M059J (cell line): ENCODE results near the gene PRKCE. TPM values are rescaled to one million over a fixed set of nuclear protein-coding genes. Genes with fewer than 3 reads are reported as not detected.
"Not testable (repeated sequence)": the region's sequence is repeated elsewhere in the genome, so short reads cannot be mapped to it uniquely, and the experiment has no call there.

ENCODE experiments used
- DNase-seq: peaks from one replicate; pipeline ENCODE4 v3.0.0-alpha.2; 2012; ENCODE audit warnings: low read depth
- total RNA-seq: library from RNA; depleted of rRNA; stranded (reverse); fragments of >200 nt; shearing (Covaris generic); gene quantifications from 2 replicates; pipeline ENCODE4 v1.2.3, GENCODE V29; 2014; rRNA removed

The PRKCE gene
- total RNA-seq, 1 experiment from 2014 or later, result 5.9 TPM

DNA sequence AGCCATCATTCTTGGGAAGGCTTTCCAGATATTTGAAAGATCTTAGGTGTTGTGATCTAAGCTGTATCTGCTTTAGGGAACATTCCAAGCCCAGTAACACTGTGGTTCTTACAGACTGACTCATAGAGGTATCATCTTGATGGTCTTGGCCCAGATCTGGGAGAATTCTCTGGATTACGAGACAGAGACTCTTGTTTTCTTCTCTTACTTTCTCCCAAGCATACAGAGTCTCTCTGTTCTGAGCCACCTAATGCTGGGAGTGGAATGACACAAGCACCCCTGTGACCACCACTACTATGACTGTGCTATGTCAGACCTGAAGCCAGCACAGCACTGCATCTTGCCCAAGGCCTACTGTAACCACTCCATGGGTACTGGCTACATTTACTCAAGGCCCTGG lies 564.7 kb downstream of the PRKCE start:
- peak; percentile 64 for DNase-seq

- not testable (repeated sequence) for DNase-seq
Observed at GRCh38 chr2:46223514-46223913, 572.0 kb downstream of the PRKCE start.

GRCh38 chr2:46225150-46225625 lies 573.7 kb downstream of the PRKCE start:
- DNase-seq, result no peak

DNA sequence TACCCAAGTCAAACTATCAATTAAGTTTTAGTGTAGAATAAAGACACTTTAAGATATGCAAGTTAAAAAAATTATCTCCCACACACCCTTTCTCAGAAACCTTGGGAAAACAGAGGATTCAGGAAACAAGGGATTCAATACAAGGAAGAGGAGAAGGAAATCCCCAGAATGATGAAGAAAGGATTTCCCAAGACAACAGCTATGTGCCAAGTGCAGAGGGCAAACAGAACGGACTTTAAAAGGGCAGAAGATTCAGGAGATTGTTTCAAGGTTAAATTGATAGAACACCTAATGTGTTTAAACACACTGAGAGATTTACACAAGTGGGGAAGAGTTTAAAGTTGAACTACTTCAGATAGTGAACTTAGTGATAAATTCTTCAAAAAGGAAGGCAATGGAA lies 574.3 kb downstream of the PRKCE start:
- no peak for DNase-seq

DNA sequence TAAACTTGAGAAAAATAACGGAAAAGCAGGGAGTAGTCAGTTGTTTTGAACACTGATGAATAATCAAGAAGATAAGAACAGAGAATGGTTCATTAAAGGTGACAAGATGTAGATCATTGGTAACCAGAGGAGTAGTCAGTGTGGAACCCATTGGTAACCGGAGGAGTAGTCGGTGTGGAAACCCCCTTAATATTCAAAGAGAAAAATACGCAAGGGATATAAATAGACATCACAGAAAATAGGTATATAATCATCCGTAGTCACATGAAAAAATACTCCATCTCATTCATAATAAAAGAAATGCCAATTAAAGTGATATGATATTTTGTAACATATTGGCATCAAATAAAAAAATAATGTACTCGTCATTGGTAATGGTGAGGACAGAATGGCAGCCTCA lies 575.1 kb downstream of the PRKCE start:
- DNase-seq, result no peak

DNA sequence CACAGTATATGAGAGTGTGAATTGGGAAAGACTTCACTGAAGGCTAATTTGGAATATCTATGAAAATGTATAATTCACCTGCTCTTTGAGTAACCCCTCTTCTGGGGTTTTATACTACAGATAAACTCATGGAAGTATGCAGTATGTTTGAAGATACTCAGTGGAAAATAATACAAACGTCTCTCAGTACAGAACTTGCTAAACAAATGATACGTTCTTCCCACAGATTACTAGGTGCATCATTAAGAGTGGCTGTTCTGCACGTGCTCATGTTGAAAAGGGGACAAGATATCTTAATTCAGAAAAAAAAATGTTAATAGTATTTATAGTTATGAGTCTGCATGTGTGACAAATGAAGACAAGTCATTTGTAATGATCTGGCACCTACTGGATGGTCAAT lies 575.5 kb downstream of the PRKCE start:
- no peak for DNase-seq

GRCh38 chr2:46227674-46228289 lies 576.3 kb downstream of the PRKCE start:
- no peak for DNase-seq

- DNase-seq, result peak; percentile 50
Observed at GRCh38 chr2:46229134-46230063, 577.9 kb downstream of the PRKCE start.

DNA sequence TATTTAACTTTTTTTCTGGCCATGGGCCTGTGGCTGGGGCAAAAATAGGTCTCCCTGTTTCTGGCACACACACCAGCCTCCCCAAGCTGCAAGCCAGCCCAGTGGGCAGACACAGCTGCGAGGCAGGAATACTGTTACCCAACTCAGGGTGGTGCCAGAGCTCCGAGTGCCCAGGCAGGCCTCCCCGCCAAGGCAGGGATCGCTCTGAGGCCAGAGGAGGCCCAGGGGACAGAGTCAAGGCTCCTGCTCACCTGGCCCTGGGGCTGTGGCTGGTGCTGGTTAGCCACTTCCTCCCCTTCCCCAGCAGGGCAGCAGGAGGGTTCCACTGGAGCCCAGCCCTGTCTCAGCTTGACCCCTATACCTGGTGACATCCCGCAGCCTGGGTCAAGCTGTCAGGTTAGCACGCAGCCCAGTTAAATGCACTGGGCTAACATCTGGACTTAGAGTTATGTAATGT lies 578.7 kb downstream of the PRKCE start:
- peak; percentile 22 for DNase-seq

- no peak for DNase-seq
Observed at GRCh38 chr2:46230677-46231425, 579.4 kb downstream of the PRKCE start.

DNA sequence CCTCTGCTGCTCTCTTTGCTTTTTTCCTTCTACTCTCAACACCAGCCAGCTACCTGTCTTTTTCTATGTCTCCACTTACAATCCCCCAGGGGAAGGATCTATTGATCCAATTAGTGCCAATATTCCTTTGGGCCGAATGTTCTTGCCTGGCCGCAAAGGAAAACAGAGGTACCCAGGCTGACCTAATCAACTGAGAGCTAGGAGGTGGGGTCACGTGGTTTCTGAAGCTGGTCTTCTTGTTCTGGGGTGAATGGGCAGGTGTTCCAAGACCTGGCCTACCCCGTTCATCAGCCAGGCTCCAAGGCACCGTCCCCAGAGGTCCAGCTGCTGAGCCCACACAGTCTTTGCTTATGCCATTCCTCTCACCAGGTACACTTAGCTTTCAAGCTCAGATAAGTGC lies 580.2 kb downstream of the PRKCE start:
- DNase-seq, result no peak

- DNase-seq, result no peak
Observed at GRCh38 chr2:46232860-46233259, 581.4 kb downstream of the PRKCE start.

- no peak for DNase-seq
Observed at GRCh38 chr2:46236006-46236875, 584.8 kb downstream of the PRKCE start.

DNA sequence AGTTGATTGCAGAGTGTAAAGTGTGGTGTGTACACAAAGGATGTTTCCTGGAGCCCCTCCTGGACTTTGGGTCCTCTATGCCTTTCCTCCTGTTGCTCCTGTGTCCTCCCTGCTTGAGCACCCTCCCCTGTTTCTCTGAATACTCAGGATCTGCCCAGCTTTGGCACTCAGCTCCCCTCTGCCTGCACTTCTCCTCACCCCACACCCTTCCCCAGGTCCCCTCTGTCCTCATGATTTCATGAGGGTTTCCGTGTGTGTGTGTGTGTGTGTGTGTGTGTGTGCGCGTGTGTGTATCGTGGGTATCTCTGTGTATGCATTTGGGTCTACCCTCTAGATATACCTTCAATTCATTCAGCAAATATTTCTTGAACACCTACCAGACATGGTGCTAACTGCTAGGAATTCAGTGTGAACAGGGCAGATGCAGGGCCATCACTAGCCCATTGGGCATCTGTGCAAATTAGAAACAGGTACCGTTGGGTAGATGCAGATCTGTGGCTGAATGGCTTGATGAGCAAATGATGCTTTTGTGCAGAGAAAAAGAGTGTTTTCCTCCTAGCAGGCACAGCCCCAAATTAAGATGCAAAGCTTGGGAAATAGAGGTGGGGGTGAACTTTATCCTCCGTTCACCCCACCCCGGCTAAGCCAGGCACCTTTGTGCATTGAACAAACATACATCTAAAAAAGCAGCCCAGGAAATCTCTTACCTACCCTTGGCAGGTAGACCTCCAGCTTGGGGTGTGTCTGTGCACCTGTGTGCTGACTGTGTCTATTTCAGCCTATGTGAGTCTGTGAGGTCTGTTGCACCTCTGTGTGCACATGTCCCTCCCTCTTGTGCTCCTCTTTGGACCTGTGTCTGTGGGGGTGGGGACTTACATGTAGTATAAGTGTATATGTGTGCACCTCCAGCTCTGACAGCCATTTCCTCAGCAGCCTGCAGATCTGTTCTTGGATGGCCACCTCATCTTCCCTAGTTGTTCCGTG lies 585.7 kb downstream of the PRKCE start:
- no peak for DNase-seq

Other genes with a start within 250 kb of the PRKCE start
- gene SRBD1, start 40.4 kb upstream of the PRKCE start, total RNA-seq, result 9.8 and 18.2 TPM in 2 replicates